IMR-90 (cell line): ENCODE measurements around the gene COG7. TPM values are rescaled to one million over a fixed set of nuclear protein-coding genes. Genes with fewer than 3 reads are reported as not detected.

Experiments used
- ATAC-seq: fragments of 200-7000 bp; cut with Tn5 transposase; 2 replicates; pipeline ENCODE4 v1.9.1; 2020; ENCODE audit warnings: low read depth, mild to moderate bottlenecking, moderate library complexity
- BruUV-seq: library from RNA; stranded (reverse); fragments of 400-500 nt; replicated peaks from 2 replicates; lab custom pipeline; 2021; lab: Mats Ljungman, UMichigan
- CTCF ChIA-PET: fragments of 300-600 bp; formaldehyde crosslinking; extraction: SDS; loops from one replicate; lab custom pipeline; 2021; ENCODE audit warnings: antibody characterized with exemption; lab: Yijun Ruan, JAX
- POLR2A ChIA-PET: fragments of 300-600 bp; sonication (Branson Sonifier 250); formaldehyde crosslinking; loops from one replicate; lab custom pipeline; 2022; ENCODE audit warnings: antibody characterized with exemption; ENCODE audit not compliant: unreplicated experiment; lab: Charles Lee
- DNase-seq: peaks from one replicate; pipeline ENCODE4 v3.0.0; 2013
- H2AFZ ChIP-seq: replicated peaks from 2 replicates; pipeline ENCODE3; 2013; ENCODE audit warnings: low read length, mild to moderate bottlenecking; ENCODE audit not compliant: poor library complexity
- H2AK5ac ChIP-seq: 2 replicates; pipeline ENCODE4 v1.6.1; 2013; ENCODE audit warnings: low read depth, low read length, inconsistent platforms
- H2AK9ac ChIP-seq: replicated peaks from 2 replicates; pipeline ENCODE3; 2013; ENCODE audit warnings: mild to moderate bottlenecking, low read depth, low read length, moderate library complexity; ENCODE audit not compliant: poor library complexity
- H2BK120ac ChIP-seq: 2 replicates; pipeline ENCODE4 v1.6.1; 2013; ENCODE audit warnings: low read depth, low read length, inconsistent platforms
- H2BK15ac ChIP-seq: 3 replicates; pipeline ENCODE4 v1.6.1; 2013; ENCODE audit warnings: low read depth, low read length, inconsistent platforms
- H2BK20ac ChIP-seq: 2 replicates; pipeline ENCODE4 v1.6.1; 2013; ENCODE audit warnings: low read depth, mild to moderate bottlenecking, inconsistent platforms, low read length, moderate library complexity
- H2BK5ac ChIP-seq: 2 replicates; pipeline ENCODE4 v1.6.1; 2013; ENCODE audit warnings: mild to moderate bottlenecking, low read depth, low read length, inconsistent platforms; ENCODE audit not compliant: poor library complexity, severe bottlenecking
- H3K14ac ChIP-seq: replicated peaks from 2 replicates; pipeline ENCODE4 v1.6.1; 2013; ENCODE audit warnings: low read depth, low read length, inconsistent platforms
- H3K18ac ChIP-seq: 2 replicates; pipeline ENCODE4 v1.6.1; 2013; ENCODE audit warnings: low read depth, low read length, control low read depth
- H3K23ac ChIP-seq: 2 replicates; pipeline ENCODE4 v1.6.1; 2013; ENCODE audit warnings: low read depth, low read length, inconsistent platforms
- H3K27ac ChIP-seq: 2 replicates; pipeline ENCODE4 v1.5.1; 2013; ENCODE audit warnings: mild to moderate bottlenecking, control low read depth, low read length; ENCODE audit not compliant: insufficient read depth
- H3K27me3 ChIP-seq: 2 replicates; pipeline ENCODE4 v1.6.1; 2013; ENCODE audit warnings: low read length; ENCODE audit not compliant: control insufficient read depth, insufficient read depth
- H3K36me3 ChIP-seq: 2 replicates; pipeline ENCODE4 v1.6.1; 2013; ENCODE audit warnings: low read length, mixed read lengths; ENCODE audit not compliant: control insufficient read depth, insufficient read depth
- H3K4ac ChIP-seq: 2 replicates; pipeline ENCODE4 v1.6.1; 2013; ENCODE audit warnings: low read depth, low read length, inconsistent platforms
- H3K4me1 ChIP-seq: 2 replicates; pipeline ENCODE4 v1.6.1; 2013; ENCODE audit warnings: low read length, mixed read lengths; ENCODE audit not compliant: control insufficient read depth, insufficient read depth
- H3K4me2 ChIP-seq: 2 replicates; pipeline ENCODE4 v1.6.1; 2013; ENCODE audit warnings: low read depth, mild to moderate bottlenecking, control low read depth, low read length, moderate library complexity
- H3K4me3 ChIP-seq: 2 replicates; pipeline ENCODE4 v1.5.1; 2013; ENCODE audit warnings: low read depth, mild to moderate bottlenecking, control low read depth, low read length, moderate library complexity; ENCODE audit not compliant: insufficient read depth
- H3K56ac ChIP-seq: 2 replicates; pipeline ENCODE4 v1.6.1; 2013; ENCODE audit warnings: low read length, inconsistent platforms; ENCODE audit not compliant: insufficient read depth; ENCODE audit errors: extremely low read depth
- H3K79me1 ChIP-seq, 2 experiments: 2 replicates each; pipeline ENCODE4 v1.6.1; 2013; ENCODE audit warnings: low read length in 2 of 2, inconsistent platforms in 1 of 2, low read depth in 1 of 2
- H3K9ac ChIP-seq: 2 replicates; pipeline ENCODE4 v1.6.1; 2013; ENCODE audit warnings: low read depth, low read length, control low read depth
- H3K9me1 ChIP-seq: 2 replicates; pipeline ENCODE4 v1.6.1; 2013; ENCODE audit warnings: low read length, inconsistent platforms; ENCODE audit not compliant: insufficient read depth
- H3K9me3 ChIP-seq: 2 replicates; pipeline ENCODE4 v1.6.1; 2013; ENCODE audit warnings: low read length; ENCODE audit not compliant: control insufficient read depth, insufficient read depth
- H4K20me1 ChIP-seq: 2 replicates; pipeline ENCODE4 v1.6.1; 2013; ENCODE audit warnings: low read length, inconsistent platforms; ENCODE audit not compliant: insufficient read depth
- H4K5ac ChIP-seq: 2 replicates; pipeline ENCODE4 v1.6.1; 2013; ENCODE audit warnings: mild to moderate bottlenecking, low read depth, low read length, control low read depth
- H4K8ac ChIP-seq, 2 experiments: 2 replicates each; pipeline ENCODE4 v1.6.1; 2013; ENCODE audit warnings: low read depth in 2 of 2, low read length in 2 of 2, control low read depth in 1 of 2, inconsistent platforms in 1 of 2
- H4K91ac ChIP-seq: 2 replicates; pipeline ENCODE4 v1.6.1; 2013; ENCODE audit warnings: low read depth, low read length, inconsistent platforms; ENCODE audit not compliant: insufficient read depth
- BHLHE40 ChIP-seq: fragments of 150-350 bp; IDR thresholded peaks from 2 replicates; pipeline ENCODE4 v1.6.1; 2016; ENCODE audit warnings: mild to moderate bottlenecking, low read depth, low read length
- CEBPB ChIP-seq: IDR thresholded peaks from 2 replicates; pipeline ENCODE4 v1.6.1; 2012; ENCODE audit warnings: low read depth, low read length, improper control_type of control experiment
- CHD1 ChIP-seq: IDR thresholded peaks from 2 replicates; pipeline ENCODE4 v1.6.1; 2012; ENCODE audit warnings: low read depth, low read length, improper control_type of control experiment
- CTCF ChIP-seq: conservative IDR thresholded peaks from 2 replicates; pipeline ENCODE4 v1.5.1; 2012; ENCODE audit warnings: mild to moderate bottlenecking, low read depth, low read length, improper control_type of control experiment
- ELK1 ChIP-seq: fragments of 150-350 bp; IDR thresholded peaks from 2 replicates; pipeline ENCODE4 v1.6.1; 2016; ENCODE audit warnings: low read depth, mild to moderate bottlenecking, low read length, moderate library complexity, borderline replicate concordance
- FOS ChIP-seq: fragments of 150-350 bp; IDR thresholded peaks from 2 replicates; pipeline ENCODE4 v1.6.1; 2016; ENCODE audit warnings: low read depth, low read length
- MAFK ChIP-seq: IDR thresholded peaks from 2 replicates; pipeline ENCODE4 v1.6.1; 2012; ENCODE audit warnings: low read depth, low read length, improper control_type of control experiment
- MAZ ChIP-seq: IDR thresholded peaks from 2 replicates; pipeline ENCODE4 v1.6.1; 2012; ENCODE audit warnings: low read depth, mild to moderate bottlenecking, low read length, improper control_type of control experiment, moderate library complexity, borderline replicate concordance
- MXI1 ChIP-seq: IDR thresholded peaks from 2 replicates; pipeline ENCODE4 v1.6.1; 2012; ENCODE audit warnings: low read depth, mild to moderate bottlenecking, low read length, moderate library complexity, borderline replicate concordance
- NFE2L2 ChIP-seq: fragments of 150-350 bp; IDR thresholded peaks from 2 replicates; pipeline ENCODE4 v1.6.1; 2016; ENCODE audit warnings: low read depth, mild to moderate bottlenecking, low read length
- POLR2A ChIP-seq: IDR thresholded peaks from 2 replicates; pipeline ENCODE4 v1.6.1; 2012; ENCODE audit warnings: mild to moderate bottlenecking, low read depth, low read length
- RAD21 ChIP-seq: IDR thresholded peaks from 2 replicates; pipeline ENCODE4 v1.6.1; 2012; ENCODE audit warnings: low read length, improper control_type of control experiment
- RCOR1 ChIP-seq: IDR thresholded peaks from 2 replicates; pipeline ENCODE4 v1.6.1; 2012; ENCODE audit warnings: mild to moderate bottlenecking, low read length, improper control_type of control experiment; ENCODE audit not compliant: insufficient replicate concordance
- RFX5 ChIP-seq: IDR thresholded peaks from 2 replicates; pipeline ENCODE4 v1.8.0; 2012; ENCODE audit warnings: low read depth, mild to moderate bottlenecking, low read length, moderate library complexity
- SMC3 ChIP-seq: fragments of 150-350 bp; IDR thresholded peaks from 2 replicates; pipeline ENCODE4 v1.6.1; 2016; ENCODE audit warnings: low read depth, mild to moderate bottlenecking, antibody characterized with exemption, low read length, moderate library complexity
- USF2 ChIP-seq: fragments of 150-350 bp; IDR thresholded peaks from 2 replicates; pipeline ENCODE4 v1.6.1; 2017; ENCODE audit warnings: mild to moderate bottlenecking, antibody characterized with exemption, low read length, low read depth
- WGBS, 2 experiments: methylation state at CpG; one replicate each; pipeline versions ENCODE4 v1.1.5 to v1.1.7; 2013; ENCODE audit warnings: missing lambda C conversion rate in 2 of 2; ENCODE audit not compliant: insufficient read length in 1 of 2; ENCODE audit errors: extremely low coverage in 2 of 2; 5-methylcytosine and 5-hydroxymethylcytosine counted together
- dilution Hi-C: fragments of 300-500 bp; cut with HindIII; formaldehyde crosslinking; loops from one replicate; pipeline ENCODE4 v1.14.3; 2018; ENCODE audit warnings: low sequenced_read_pairs; ENCODE audit not compliant: unreplicated experiment
- in situ Hi-C: fragments of 300-500 bp; cut with MboI; formaldehyde crosslinking; loops from 3 replicates; pipeline ENCODE4 v1.14.3; 2019; ENCODE audit warnings: low sequenced_read_pairs, inconsistent platforms, mixed read lengths
- intact Hi-C: fragments of 100-400 bp; cut with micrococcal nuclease; formaldehyde crosslinking; loops from 2 replicates; pipeline ENCODE4 v1.10.0; 2022
- polyA plus RNA-seq, 3 experiments: library from polyadenylated mRNA; depleted of rRNA; stranded (reverse); fragments of >200 nt; gene quantifications; 2 replicates each; pipeline ENCODE4 v1.2.3, GENCODE V29; 2012; ENCODE audit warnings: low replicate concordance in 1 of 3
- total RNA-seq: library from RNA; depleted of rRNA; stranded (reverse); fragments of >200 nt; gene quantifications from 2 replicates; pipeline ENCODE4 v1.2.3, GENCODE V29; 2012

Gene COG7
- total and polyA plus RNA-seq, 2 of the 4 experiments (the other 2 are of a cell fraction): 28.5 to 43.7 TPM

GRCh38 chr16:23464196-23464595, 11.2 kb upstream of the COG7 start:
- Histone ChIP-seq H2AK5ac (no peak overlapping the region), H3K4ac (no peak overlapping the region), H4K8ac (no peak overlapping the region), H2AK9ac (no peak overlapping the region), H3K27me3 (no peaks in the 10 kb centered on the region), H2BK20ac (no peak overlapping the region), H3K79me1 (peaks cover 3 to 11% of the 10 kb centered on the region in 2 experiments; a peak in 1 of 4 replicates), H2BK120ac (no peak overlapping the region), H4K20me1 (peaks cover 7% of the 10 kb centered on the region), H3K9me1 (peaks cover 28% of the 10 kb centered on the region), H3K36me3 (peaks cover 27% of the 10 kb centered on the region), H3K4me2 (no peak overlapping the region), H3K18ac (no peak overlapping the region), H3K14ac (no peak overlapping the region), H3K27ac (no peak overlapping the region), H2BK5ac (no peak overlapping the region), H3K9me3 (no peaks in the 10 kb centered on the region), H3K9ac (no peak overlapping the region), H3K56ac (no peak overlapping the region), H3K23ac (no peak overlapping the region), H4K91ac (no peak overlapping the region), H4K5ac (no peak overlapping the region), H3K4me3 (no peak overlapping the region), H2AFZ (no peak overlapping the region), H2BK15ac (no peak overlapping the region), H3K4me1 (peaks cover 4% of the 10 kb centered on the region; the same call in 1 of the 2 replicates)
- CTCF ChIA-PET: no interaction called here
- no peak for TF ChIP-seq BHLHE40
- no peak for TF ChIP-seq CTCF
- TF ChIP-seq MAZ: no peak
- TF ChIP-seq RFX5: no peak
- TF ChIP-seq FOS: no peak
- TF ChIP-seq MXI1: no peak
- no peak for TF ChIP-seq SMC3
- TF ChIP-seq CEBPB: no peak
- TF ChIP-seq USF2: no peak
- TF ChIP-seq ELK1: no peak
- no peak for TF ChIP-seq RAD21
- TF ChIP-seq RCOR1: no peak
- no peak for TF ChIP-seq CHD1
- no peak for TF ChIP-seq MAFK
- no peak for TF ChIP-seq POLR2A
- TF ChIP-seq NFE2L2: no peak
- dilution Hi-C loops: no loop called here
- 89% methylated on average over 1 of the region's 1 CpG; no CpG with 5 or more reads in 1 of the 2 experiments for WGBS, 2 experiments
- ATAC-seq: no peak
- in situ Hi-C loops: no loop called here
- POLR2A ChIA-PET: no interaction called here
- intact Hi-C loops: no loop called here
- DNase-seq: no peak
- no TSS peak for BruUV-seq
